Measurements from ENCODE around the gene MTOR.
"Not testable (repeated sequence)": the region's sequence is repeated elsewhere in the genome, so short reads cannot be mapped to it uniquely, and the experiment has no call there.

Gene MTOR

GRCh38 chr1:11072216-11072917 lies 190.0 kb downstream of the MTOR start:
- Histone ChIP-seq H3K27me3 (no peaks in the 10 kb centered on the region), H3K27ac (no peak overlapping the region), H3K9me3 (replicated peaks in 1 of 11) (no peaks in the 10 kb centered on the region), H3K4me3 (no peak overlapping the region), H3K4me1 (no peaks in the 10 kb centered on the region), H3K36me3 (peaks cover 100% of the 10 kb centered on the region in 11 experiments), H3K9ac (peak overlapping the region in 3 of 11 experiments; percentile 2 to 56 (median 44); a peak in 4 of 22 replicates), H3K4me2 (no peak overlapping the region), H4K20me1 (peaks cover 0 to 48% (median 9%) of the 10 kb centered on the region in 11 experiments; a peak in 10 of 22 replicates)
- TF ChIP-seq Cebpa-rat (IDR thresholded peaks at IDR 0.05) = no peak

GRCh38 chr1:11071463-11072215 lies 190.7 kb downstream of the MTOR start:
- peaks cover 0 to 42% (median 9%) of the 10 kb centered on the region in 11 experiments; a peak in 10 of 22 replicates for H4K20me1 ChIP-seq
- H3K4me2 ChIP-seq = no peak overlapping the region
- H3K27me3 ChIP-seq = no peaks in the 10 kb centered on the region
- no peaks in the 10 kb centered on the region for H3K4me1 ChIP-seq
- no peak overlapping the region for H3K4me3 ChIP-seq
- TF ChIP-seq Cebpa-rat (IDR thresholded peaks at IDR 0.05) = no peak
- H3K36me3 ChIP-seq = peaks cover 98 to 100% (median 99%) of the 10 kb centered on the region in 11 experiments
- no peaks in the 10 kb centered on the region for H3K9me3 ChIP-seq (replicated peaks in 1 of 11)
- H3K9ac ChIP-seq = no peak overlapping the region
- no peak overlapping the region for H3K27ac ChIP-seq

- H4K20me1 ChIP-seq = peaks cover 0 to 40% (median 7%) of the 10 kb centered on the region in 11 experiments; a peak in 9 of 22 replicates
- H3K27ac ChIP-seq = no peak overlapping the region
- no peaks in the 10 kb centered on the region for H3K4me1 ChIP-seq
- H3K4me3 ChIP-seq = no peak overlapping the region
- H3K36me3 ChIP-seq = peaks cover 98 to 100% (median 99%) of the 10 kb centered on the region in 11 experiments
- H3K9ac ChIP-seq = no peak overlapping the region
- no peak overlapping the region for H3K4me2 ChIP-seq
- H3K27me3 ChIP-seq = no peaks in the 10 kb centered on the region
- TF ChIP-seq Cebpa-rat (IDR thresholded peaks at IDR 0.05) = no peak
- H3K9me3 ChIP-seq (replicated peaks in 1 of 11) = 0 out of 22 replicates have a peak, but pooled peaks cover 0 to under 1% (median 0%) of the 10 kb centered on the region in 11 experiments
Observed at GRCh38 chr1:11070876-11071275, 191.5 kb downstream of the MTOR start.

GRCh38 chr1:11068600-11069473 lies 193.5 kb downstream of the MTOR start:
- Histone ChIP-seq H3K27ac (no peak overlapping the region), H4K20me1 (peaks cover 0 to 40% (median 7%) of the 10 kb centered on the region in 11 experiments; a peak in 7 of 22 replicates), H3K4me1 (no peaks in the 10 kb centered on the region), H3K9ac (no peak overlapping the region), H3K36me3 (peaks cover 97 to 100% (median 99%) of the 10 kb centered on the region in 11 experiments), H3K4me3 (no peak overlapping the region), H3K4me2 (no peak overlapping the region), H3K9me3 (replicated peaks in 1 of 11) (peaks cover 0 to 7% (median 5%) of the 10 kb centered on the region in 11 experiments; a peak in 6 of 22 replicates), H3K27me3 (no peaks in the 10 kb centered on the region)
- no peak for TF ChIP-seq Cebpa-rat (IDR thresholded peaks at IDR 0.05)

- Histone ChIP-seq H3K36me3 (peaks cover 94 to 100% (median 99%) of the 10 kb centered on the region in 11 experiments), H4K20me1 (peaks cover 0 to 45% (median 7%) of the 10 kb centered on the region in 11 experiments; a peak in 7 of 22 replicates), H3K9me3 (replicated peaks in 1 of 11) (peaks cover 0 to 7% (median 5%) of the 10 kb centered on the region in 11 experiments; a peak in 6 of 22 replicates), H3K27me3 (no peaks in the 10 kb centered on the region), H3K4me3 (no peak overlapping the region), H3K4me2 (no peak overlapping the region), H3K27ac (no peak overlapping the region), H3K9ac (no peak overlapping the region), H3K4me1 (no peaks in the 10 kb centered on the region)
- TF ChIP-seq Cebpa-rat (IDR thresholded peaks at IDR 0.05) = no peak
Observed at GRCh38 chr1:11067716-11068599, 194.4 kb downstream of the MTOR start.

GRCh38 chr1:11065796-11066195 lies 196.6 kb downstream of the MTOR start:
- no peak for TF ChIP-seq Cebpa-rat (IDR thresholded peaks at IDR 0.05)
- H3K36me3 ChIP-seq = peaks cover 73 to 97% (median 86%) of the 10 kb centered on the region in 11 experiments

GRCh38 chr1:11064942-11065341 lies 197.4 kb downstream of the MTOR start:
- peaks cover 0 to 19% (median 0%) of the 10 kb centered on the region in 11 experiments; a peak in 2 of 22 replicates for H4K20me1 ChIP-seq
- no peak overlapping the region for H3K4me2 ChIP-seq
- peaks cover 0 to 7% (median 5%) of the 10 kb centered on the region in 11 experiments; a peak in 6 of 22 replicates for H3K9me3 ChIP-seq (replicated peaks in 1 of 11)
- TF ChIP-seq Cebpa-rat (IDR thresholded peaks at IDR 0.05) = no peak
- H3K27ac ChIP-seq = no peak overlapping the region
- H3K27me3 ChIP-seq = no peaks in the 10 kb centered on the region
- H3K4me1 ChIP-seq = peaks cover 11 to 17% (median 14%) of the 10 kb centered on the region in 10 experiments
- no peak overlapping the region for H3K4me3 ChIP-seq
- H3K36me3 ChIP-seq = peaks cover 64 to 88% (median 78%) of the 10 kb centered on the region in 11 experiments
- H3K9ac ChIP-seq = no peak overlapping the region

More at GRCh38 chr1:11065796-11066195, 196.6 kb downstream of the MTOR start:
- H3K9me3 ChIP-seq (replicated peaks in 1 of 11) = peaks cover 0 to 7% (median 5%) of the 10 kb centered on the region in 11 experiments; a peak in 6 of 22 replicates
- H3K27me3 ChIP-seq = no peaks in the 10 kb centered on the region
- H3K9ac ChIP-seq = no peak overlapping the region
- no peak overlapping the region for H3K4me2 ChIP-seq
- H3K27ac ChIP-seq = no peak overlapping the region
- no peak overlapping the region for H3K4me3 ChIP-seq
- H3K4me1 ChIP-seq = peaks cover 8 to 14% (median 11%) of the 10 kb centered on the region in 10 experiments
- peaks cover 0 to 24% (median 0%) of the 10 kb centered on the region in 11 experiments; a peak in 2 of 22 replicates for H4K20me1 ChIP-seq

- not testable (repeated sequence) for H3K4me3 ChIP-seq; H3K27ac ChIP-seq; H3K9ac ChIP-seq; H3K9me3 ChIP-seq (replicated peaks in 1 of 11); H3K4me2 ChIP-seq; H3K27me3 ChIP-seq
- Histone ChIP-seq H3K36me3 (peaks cover 55 to 81% (median 69%) of the 10 kb centered on the region in 11 experiments), H3K4me1 (peaks cover 11 to 18% (median 14%) of the 10 kb centered on the region in 10 experiments), H4K20me1 (peaks cover 0 to 15% (median under 1%) of the 10 kb centered on the region in 11 experiments; a peak in 4 of 22 replicates)
Observed at GRCh38 chr1:11063937-11064537, 198.3 kb downstream of the MTOR start.

Data from BLaER1 treated with 17β-estradiol and CSF1 and Interleukin-3, amounts not matched to agents 10 nM and 100 nM (cell line).